ENCODE measurements around the gene ARHGAP6. TPM values are rescaled to one million over a fixed set of nuclear protein-coding genes. Genes with fewer than 3 reads are reported as not detected.
A peak's percentile ranks its signal among the peaks of the same experiment; 100 is the strongest.

Gene ARHGAP6
- total and polyA plus RNA-seq, 9 of the 15 experiments (the other 6 are each of a cell fraction or from before 2014, with no cell fraction given): 12.5 to 63.6 (median 41.8) TPM

DNA sequence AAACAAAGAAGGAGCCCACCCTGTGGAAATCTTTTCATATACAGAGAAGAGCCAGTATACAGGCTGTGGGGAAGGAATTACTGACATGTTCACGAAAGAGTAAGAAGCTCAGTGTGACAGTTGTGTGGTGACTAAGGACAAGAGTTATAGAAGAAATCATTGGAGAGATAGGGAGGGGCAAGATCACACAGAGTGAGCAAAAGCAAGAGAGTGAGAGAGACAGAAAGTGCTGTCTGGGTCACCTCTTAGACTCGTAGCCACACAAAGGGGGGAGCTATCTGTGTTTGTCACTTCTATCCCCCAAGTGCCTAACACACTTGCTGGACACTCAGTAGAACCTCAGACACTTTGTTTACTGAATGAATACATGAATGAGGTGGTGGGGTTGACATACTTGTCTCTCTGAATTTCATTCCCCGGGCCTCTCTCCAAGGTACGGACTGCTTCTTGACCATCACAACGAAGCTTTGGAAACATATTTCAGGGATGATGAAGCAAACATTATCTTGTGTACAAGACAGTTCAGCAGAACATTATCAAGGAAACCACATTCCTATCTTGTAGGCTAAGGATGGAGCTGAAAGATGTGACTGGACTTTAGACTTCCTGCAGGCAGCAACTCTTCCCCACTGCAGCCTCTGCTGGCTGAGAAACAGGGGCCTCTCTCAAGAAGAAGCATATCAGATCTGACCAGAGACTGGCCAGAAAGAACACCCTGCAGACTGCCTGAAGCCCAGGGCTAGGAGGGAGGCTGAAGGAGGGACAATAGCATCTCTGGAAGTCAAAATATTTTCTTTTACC, 204.3 kb downstream of the ARHGAP6 start (continued):
- TF ChIP-seq, protein P1, sequence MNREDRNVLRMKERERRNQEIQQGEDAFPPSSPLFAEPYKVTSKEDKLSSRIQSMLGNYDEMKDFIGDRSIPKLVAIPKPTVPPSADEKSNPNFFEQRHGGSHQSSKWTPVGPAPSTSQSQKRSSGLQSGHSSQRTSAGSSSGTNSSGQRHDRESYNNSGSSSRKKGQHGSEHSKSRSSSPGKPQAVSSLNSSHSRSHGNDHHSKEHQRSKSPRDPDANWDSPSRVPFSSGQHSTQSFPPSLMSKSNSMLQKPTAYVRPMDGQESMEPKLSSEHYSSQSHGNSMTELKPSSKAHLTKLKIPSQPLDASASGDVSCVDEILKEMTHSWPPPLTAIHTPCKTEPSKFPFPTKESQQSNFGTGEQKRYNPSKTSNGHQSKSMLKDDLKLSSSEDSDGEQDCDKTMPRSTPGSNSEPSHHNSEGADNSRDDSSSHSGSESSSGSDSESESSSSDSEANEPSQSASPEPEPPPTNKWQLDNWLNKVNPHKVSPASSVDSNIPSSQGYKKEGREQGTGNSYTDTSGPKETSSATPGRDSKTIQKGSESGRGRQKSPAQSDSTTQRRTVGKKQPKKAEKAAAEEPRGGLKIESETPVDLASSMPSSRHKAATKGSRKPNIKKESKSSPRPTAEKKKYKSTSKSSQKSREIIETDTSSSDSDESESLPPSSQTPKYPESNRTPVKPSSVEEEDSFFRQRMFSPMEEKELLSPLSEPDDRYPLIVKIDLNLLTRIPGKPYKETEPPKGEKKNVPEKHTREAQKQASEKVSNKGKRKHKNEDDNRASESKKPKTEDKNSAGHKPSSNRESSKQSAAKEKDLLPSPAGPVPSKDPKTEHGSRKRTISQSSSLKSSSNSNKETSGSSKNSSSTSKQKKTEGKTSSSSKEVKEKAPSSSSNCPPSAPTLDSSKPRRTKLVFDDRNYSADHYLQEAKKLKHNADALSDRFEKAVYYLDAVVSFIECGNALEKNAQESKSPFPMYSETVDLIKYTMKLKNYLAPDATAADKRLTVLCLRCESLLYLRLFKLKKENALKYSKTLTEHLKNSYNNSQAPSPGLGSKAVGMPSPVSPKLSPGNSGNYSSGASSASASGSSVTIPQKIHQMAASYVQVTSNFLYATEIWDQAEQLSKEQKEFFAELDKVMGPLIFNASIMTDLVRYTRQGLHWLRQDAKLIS (CRISPR knock-in tag; IDR thresholded peaks at IDR 0.05): no peak; the same call in 1 of the 2 replicates
- no peak for TF ChIP-seq NCOA6 (IDR thresholded peaks at IDR 0.05)
- TF ChIP-seq HNRNPL (IDR thresholded peaks at IDR 0.05; ENCODE audit: low read depth, low read length): no peak
- TF ChIP-seq, protein P2, sequence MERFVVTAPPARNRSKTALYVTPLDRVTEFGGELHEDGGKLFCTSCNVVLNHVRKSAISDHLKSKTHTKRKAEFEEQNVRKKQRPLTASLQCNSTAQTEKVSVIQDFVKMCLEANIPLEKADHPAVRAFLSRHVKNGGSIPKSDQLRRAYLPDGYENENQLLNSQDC (CRISPR knock-in tag; IDR thresholded peaks at IDR 0.05): no peak
- no peak for TF ChIP-seq PHB (CRISPR knock-in tag; IDR thresholded peaks at IDR 0.05)
- no peak for TF ChIP-seq ZNF253 (CRISPR knock-in tag; conservative IDR thresholded peaks at IDR 0.05)
- peak; percentile 86 to 96 for TF ChIP-seq TRIM24 (IDR thresholded peaks at IDR 0.05)
- TF ChIP-seq CSDE1 (IDR thresholded peaks at IDR 0.05): no peak
- TF ChIP-seq, protein P3, sequence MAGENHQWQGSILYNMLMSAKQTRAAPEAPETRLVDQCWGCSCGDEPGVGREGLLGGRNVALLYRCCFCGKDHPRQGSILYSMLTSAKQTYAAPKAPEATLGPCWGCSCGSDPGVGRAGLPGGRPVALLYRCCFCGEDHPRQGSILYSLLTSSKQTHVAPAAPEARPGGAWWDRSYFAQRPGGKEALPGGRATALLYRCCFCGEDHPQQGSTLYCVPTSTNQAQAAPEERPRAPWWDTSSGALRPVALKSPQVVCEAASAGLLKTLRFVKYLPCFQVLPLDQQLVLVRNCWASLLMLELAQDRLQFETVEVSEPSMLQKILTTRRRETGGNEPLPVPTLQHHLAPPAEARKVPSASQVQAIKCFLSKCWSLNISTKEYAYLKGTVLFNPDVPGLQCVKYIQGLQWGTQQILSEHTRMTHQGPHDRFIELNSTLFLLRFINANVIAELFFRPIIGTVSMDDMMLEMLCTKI (IDR thresholded peaks at IDR 0.05; ENCODE audit: partially characterized antibody): no peak
- peak; percentile 46 for TF ChIP-seq SMAD1 (IDR thresholded peaks at IDR 0.05; ENCODE audit: low read depth, low read length, partially characterized antibody)
- TF ChIP-seq SP2 (IDR thresholded peaks at IDR 0.05; ENCODE audit: extremely low read depth, low read depth, low read length, poor library complexity, severe bottlenecking): no peak
- TF ChIP-seq YBX1 (IDR thresholded peaks at IDR 0.05): no peak
- TF ChIP-seq, protein P4, sequence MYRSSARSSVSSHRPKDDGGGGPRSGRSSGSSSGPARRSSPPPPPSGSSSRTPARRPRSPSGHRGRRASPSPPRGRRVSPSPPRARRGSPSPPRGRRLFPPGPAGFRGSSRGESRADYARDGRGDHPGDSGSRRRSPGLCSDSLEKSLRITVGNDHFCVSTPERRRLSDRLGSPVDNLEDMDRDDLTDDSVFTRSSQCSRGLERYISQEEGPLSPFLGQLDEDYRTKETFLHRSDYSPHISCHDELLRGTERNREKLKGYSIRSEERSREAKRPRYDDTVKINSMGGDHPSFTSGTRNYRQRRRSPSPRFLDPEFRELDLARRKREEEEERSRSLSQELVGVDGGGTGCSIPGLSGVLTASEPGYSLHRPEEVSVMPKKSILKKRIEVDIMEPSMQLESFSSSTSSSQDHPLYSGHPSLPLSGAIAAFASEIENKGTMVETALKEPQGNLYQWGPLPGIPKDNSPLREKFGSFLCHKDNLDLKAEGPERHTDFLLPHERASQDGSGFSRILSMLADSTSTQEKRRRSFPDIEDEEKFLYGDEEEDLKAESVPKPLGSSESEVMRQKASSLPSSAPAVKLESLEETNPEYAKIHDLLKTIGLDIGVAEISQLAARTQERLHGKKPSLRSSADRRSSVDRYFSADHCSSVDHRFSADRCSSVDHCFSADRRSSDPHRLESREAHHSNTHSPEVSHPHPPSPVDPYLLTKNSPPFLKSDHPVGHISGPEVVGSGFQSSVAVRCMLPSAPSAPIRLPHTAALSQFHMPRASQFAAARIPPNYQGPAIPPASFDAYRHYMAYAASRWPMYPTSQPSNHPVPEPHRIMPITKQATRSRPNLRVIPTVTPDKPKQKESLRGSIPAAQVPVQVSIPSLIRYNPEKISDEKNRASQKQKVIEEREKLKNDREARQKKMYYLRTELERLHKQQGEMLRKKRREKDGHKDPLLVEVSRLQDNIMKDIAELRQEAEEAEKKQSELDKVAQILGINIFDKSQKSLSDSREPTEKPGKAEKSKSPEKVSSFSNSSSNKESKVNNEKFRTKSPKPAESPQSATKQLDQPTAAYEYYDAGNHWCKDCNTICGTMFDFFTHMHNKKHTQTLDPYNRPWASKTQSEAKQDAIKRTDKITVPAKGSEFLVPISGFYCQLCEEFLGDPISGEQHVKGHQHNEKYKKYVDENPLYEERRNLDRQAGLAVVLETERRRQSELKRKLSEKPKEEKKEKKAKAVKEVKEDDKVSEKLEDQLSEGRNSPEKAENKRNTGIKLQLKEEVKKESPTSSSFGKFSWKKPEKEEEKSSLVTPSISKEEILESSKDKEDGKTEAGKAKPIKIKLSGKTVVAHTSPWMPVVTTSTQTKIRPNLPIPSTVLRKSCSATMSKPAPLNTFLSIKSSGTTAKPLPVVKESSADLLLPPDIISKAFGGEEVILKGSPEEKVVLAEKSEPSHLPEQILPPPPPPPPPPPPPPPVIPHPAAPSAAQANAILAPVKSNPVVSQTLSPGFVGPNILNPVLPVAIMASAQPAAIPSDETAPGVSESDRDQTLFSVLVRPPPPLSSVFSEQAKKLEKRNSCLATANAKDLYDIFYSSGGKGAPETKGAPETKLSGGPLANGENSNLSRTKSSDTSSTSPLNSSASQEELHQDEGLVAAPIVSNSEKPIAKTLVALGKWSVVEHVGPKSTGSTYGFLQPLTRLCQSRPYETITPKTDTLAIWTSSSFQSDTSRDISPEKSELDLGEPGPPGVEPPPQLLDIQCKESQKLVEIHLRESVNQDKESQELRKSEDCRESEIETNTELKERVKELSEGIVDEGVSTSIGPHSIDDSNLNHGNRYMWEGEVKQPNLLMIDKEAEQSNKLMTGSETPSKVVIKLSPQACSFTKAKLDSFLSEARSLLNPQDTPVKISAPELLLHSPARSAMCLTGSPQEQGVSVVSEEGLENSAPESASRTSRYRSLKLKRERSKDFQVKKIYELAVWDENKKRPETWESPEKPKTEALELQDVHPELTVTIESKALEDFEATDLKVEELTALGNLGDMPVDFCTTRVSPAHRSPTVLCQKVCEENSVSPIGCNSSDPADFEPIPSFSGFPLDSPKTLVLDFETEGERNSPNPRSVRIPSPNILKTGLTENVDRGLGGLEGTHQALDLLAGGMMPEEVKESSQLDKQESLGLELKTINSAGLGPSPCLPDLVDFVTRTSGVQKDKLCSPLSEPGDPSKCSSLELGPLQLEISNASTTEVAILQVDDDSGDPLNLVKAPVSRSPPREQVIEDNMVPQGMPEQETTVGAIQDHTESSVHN (IDR thresholded peaks at IDR 0.05; ENCODE audit: borderline replicate concordance in 1 of 2, low read depth in 1 of 2): no peak
- no peak for TF ChIP-seq FIP1L1 (IDR thresholded peaks at IDR 0.05; ENCODE audit: low read depth, low read length, poor library complexity, severe bottlenecking)
